ENCODE measurements around the gene CIAO3. TPM values are rescaled to one million over a fixed set of nuclear protein-coding genes. Genes with fewer than 3 reads are reported as not detected.

Gene CIAO3
- total and polyA plus RNA-seq, 7 donors: 12.3 to 43.0 (median 25.9) TPM

- Histone ChIP-seq H3K36me3 (ENCODE audit: insufficient read depth in 1 of 2, low read depth in 1 of 2) (no peaks in the 10 kb centered on the region), H3K27me3 (ENCODE audit: insufficient read depth in 3 of 3, low read length in 2 of 3) (peaks cover 0 to 50% (median 12%) of the 10 kb centered on the region in 3 donors), H3K4me1 (no peaks in the 10 kb centered on the region), H3K4me3 (no peak overlapping the region), H3K27ac (no peak overlapping the region), H3K9me3 (no peaks in the 10 kb centered on the region)
- intact Hi-C loops (cut with DNase I): no loop called here
- no peak for TF ChIP-seq CTCF (IDR thresholded peaks at IDR 0.05)
- 50 to 53% (median 52%) methylated on average over 13 to 20 of the region's 20 CpGs for WGBS, 3 donors
- ATAC-seq: no peak
- no peak for DNase-seq
These were observed 23.5 kb upstream of the CIAO3 start for GRCh38 chr16:764184-764750.

GRCh38 chr16:763369-764183 is 22.8 kb upstream of the CIAO3 start:
- no peak overlapping the region for H3K4me3 ChIP-seq
- no peaks in the 10 kb centered on the region for H3K36me3 ChIP-seq (ENCODE audit: insufficient read depth in 1 of 2, low read depth in 1 of 2)
- H3K9me3 ChIP-seq: no peaks in the 10 kb centered on the region
- H3K27me3 ChIP-seq (ENCODE audit: insufficient read depth in 3 of 3, low read length in 2 of 3): peaks cover 0 to 50% (median 16%) of the 10 kb centered on the region in 3 donors
- ATAC-seq (no peak), DNase-seq (no peak)
- WGBS, 3 donors: 60 to 64% (median 61%) methylated on average over 12 to 21 of the region's 21 CpGs
- no peak overlapping the region for H3K27ac ChIP-seq
- intact Hi-C loops (cut with DNase I): no loop called here
- no peak for TF ChIP-seq CTCF (IDR thresholded peaks at IDR 0.05)
- H3K4me1 ChIP-seq: no peaks in the 10 kb centered on the region

- 61 to 66% (median 63%) methylated on average over 12 to 17 of the region's 17 CpGs for WGBS, 3 donors
- TF ChIP-seq CTCF (IDR thresholded peaks at IDR 0.05): no peak
- ATAC-seq (no peak), DNase-seq (no peak)
- no peaks in the 10 kb centered on the region for H3K9me3 ChIP-seq
- no peaks in the 10 kb centered on the region for H3K4me1 ChIP-seq
- no peaks in the 10 kb centered on the region for H3K36me3 ChIP-seq (ENCODE audit: insufficient read depth in 1 of 2, low read depth in 1 of 2)
- H3K27ac ChIP-seq: no peak overlapping the region
- peaks cover 0 to 44% (median 12%) of the 10 kb centered on the region in 3 donors for H3K27me3 ChIP-seq (ENCODE audit: insufficient read depth in 3 of 3, low read length in 2 of 3)
- intact Hi-C loops (cut with DNase I): no loop called here
- no peak overlapping the region for H3K4me3 ChIP-seq
These were observed 21.9 kb upstream of the CIAO3 start for GRCh38 chr16:762595-763268.

- H3K36me3 ChIP-seq (ENCODE audit: insufficient read depth in 1 of 2, low read depth in 1 of 2): no peaks in the 10 kb centered on the region
- H3K27me3 ChIP-seq (ENCODE audit: insufficient read depth in 3 of 3, low read length in 2 of 3): peaks cover 0 to 44% (median 12%) of the 10 kb centered on the region in 3 donors
- ATAC-seq (no peak), DNase-seq (no peak)
- H3K4me3 ChIP-seq: no peak overlapping the region
- TF ChIP-seq CTCF (IDR thresholded peaks at IDR 0.05): no peak
- H3K4me1 ChIP-seq: no peaks in the 10 kb centered on the region
- WGBS, 3 donors: 52 to 59% (median 59%) methylated on average over 19 to 22 of the region's 22 CpGs
- H3K27ac ChIP-seq: no peak overlapping the region
- intact Hi-C loops (cut with DNase I): no loop called here
- H3K9me3 ChIP-seq: no peaks in the 10 kb centered on the region
These were observed 21.1 kb upstream of the CIAO3 start for GRCh38 chr16:761625-762513.
